KOPT-K1 (cell line): ENCODE results near the gene EFS.
A peak's percentile ranks its signal among the peaks of the same experiment; 100 is the strongest.

Source experiments
- H3K27ac ChIP-seq: fragments of 200-600 bp; sonication (generic); 2 replicates; pipeline ENCODE4 v1.5.1; 2016; ENCODE audit warnings: antibody characterized with exemption, mild to moderate bottlenecking, low read depth, low read length; ENCODE audit not compliant: poor library complexity, severe bottlenecking
- H3K36me3 ChIP-seq: fragments of 200-600 bp; sonication (generic); 2 replicates; pipeline ENCODE4 v1.5.1; 2017; ENCODE audit warnings: antibody characterized with exemption, mild to moderate bottlenecking, low read length, moderate library complexity; ENCODE audit not compliant: insufficient read depth
- H3K9me3 ChIP-seq: fragments of 200-600 bp; sonication (generic); 2 replicates; pipeline ENCODE4 v1.5.1; 2017; ENCODE audit warnings: antibody characterized with exemption, low read length, mild to moderate bottlenecking; ENCODE audit not compliant: insufficient read depth, poor library complexity, severe bottlenecking

Gene EFS

DNA sequence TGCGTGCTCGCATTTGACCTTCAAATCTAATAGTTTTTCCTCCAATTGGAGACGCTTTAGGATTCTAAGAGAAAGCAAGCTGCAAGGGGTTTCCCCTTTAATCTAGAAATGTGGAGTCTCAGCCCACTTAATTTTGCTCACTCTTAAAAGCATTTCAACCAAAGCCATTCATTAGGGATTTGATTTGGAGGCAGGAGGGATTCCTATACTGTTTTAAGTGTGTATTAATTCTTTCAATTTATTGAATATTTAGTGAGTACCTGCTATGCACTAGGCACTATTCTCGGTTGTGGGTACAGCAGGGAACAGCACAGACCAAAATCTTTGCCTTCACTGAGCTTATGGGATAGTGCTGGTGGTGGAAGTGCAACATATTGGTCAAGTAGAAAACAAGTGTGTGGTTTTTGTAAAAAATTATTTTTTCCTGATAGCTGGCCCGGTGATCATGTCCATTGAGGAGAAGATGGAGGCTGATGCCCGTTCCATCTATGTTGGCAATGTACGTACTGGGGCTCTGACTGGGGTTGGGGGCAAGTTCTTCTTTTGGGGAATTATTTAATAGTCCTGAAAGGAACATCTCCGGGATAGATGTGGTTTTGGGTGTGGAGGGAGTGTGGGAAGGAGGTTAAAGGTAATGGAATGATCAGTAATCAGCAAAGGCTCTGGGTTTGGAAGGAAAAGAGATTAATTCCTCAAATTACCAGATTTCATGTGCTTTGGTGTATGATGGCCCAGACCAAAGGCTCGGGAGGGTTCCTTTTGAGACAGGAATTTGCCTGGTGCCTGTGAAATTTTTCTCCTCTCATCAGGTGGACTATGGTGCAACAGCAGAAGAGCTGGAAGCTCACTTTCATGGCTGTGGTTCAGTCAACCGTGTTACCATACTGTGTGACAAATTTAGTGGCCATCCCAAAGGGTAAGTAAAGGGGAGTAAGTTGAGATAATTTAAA is 42.1 kb downstream of the EFS start:
- Histone ChIP-seq H3K36me3 (peaks cover 46% of the 10 kb centered on the region), H3K9me3 (no peaks in the 10 kb centered on the region), H3K27ac (peak overlapping the region; percentile 74)

DNA sequence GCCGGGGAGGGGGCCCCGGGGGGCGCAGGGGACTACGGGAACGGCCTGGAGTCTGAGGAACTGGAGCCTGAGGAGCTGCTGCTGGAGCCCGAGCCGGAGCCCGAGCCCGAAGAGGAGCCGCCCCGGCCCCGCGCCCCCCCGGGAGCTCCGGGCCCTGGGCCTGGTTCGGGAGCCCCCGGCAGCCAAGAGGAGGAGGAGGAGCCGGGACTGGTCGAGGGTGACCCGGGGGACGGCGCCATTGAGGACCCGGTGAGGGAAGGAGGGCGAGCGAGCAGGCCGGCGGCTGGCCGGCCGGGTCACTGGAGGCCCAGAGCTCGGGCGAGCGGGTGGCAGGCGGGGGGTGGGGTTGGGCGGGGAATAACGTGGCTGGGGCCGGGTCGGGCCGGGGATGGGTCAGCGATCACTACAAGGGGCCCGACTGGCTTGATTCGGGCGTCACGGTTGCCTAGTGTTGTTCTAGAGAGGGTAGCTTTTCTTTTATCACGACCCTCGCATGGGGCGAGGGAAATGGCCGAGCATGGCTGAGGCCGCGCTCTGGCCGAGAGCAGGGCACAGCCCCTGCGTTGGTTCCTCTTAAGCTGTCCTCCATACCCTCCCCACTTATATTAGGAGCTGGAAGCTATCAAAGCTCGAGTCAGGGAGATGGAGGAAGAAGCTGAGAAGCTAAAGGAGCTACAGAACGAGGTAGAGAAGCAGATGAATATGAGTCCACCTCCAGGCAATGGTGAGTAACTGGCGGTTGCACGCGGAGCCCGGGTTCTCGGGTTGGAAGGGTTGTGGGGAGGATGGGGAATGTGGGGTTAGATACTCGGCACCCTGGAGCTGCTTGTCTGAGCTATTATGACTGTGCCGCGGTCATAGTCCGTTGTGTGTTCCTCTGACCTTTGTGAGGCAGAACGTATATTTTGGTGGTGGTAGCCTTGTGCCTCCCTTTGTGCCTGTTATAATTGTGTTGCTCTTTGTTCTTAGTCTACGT is 43.1 kb downstream of the EFS start:
- Histone ChIP-seq H3K36me3 (peaks cover 43% of the 10 kb centered on the region), H3K27ac (peak overlapping the region; percentile 74), H3K9me3 (no peaks in the 10 kb centered on the region)

DNA sequence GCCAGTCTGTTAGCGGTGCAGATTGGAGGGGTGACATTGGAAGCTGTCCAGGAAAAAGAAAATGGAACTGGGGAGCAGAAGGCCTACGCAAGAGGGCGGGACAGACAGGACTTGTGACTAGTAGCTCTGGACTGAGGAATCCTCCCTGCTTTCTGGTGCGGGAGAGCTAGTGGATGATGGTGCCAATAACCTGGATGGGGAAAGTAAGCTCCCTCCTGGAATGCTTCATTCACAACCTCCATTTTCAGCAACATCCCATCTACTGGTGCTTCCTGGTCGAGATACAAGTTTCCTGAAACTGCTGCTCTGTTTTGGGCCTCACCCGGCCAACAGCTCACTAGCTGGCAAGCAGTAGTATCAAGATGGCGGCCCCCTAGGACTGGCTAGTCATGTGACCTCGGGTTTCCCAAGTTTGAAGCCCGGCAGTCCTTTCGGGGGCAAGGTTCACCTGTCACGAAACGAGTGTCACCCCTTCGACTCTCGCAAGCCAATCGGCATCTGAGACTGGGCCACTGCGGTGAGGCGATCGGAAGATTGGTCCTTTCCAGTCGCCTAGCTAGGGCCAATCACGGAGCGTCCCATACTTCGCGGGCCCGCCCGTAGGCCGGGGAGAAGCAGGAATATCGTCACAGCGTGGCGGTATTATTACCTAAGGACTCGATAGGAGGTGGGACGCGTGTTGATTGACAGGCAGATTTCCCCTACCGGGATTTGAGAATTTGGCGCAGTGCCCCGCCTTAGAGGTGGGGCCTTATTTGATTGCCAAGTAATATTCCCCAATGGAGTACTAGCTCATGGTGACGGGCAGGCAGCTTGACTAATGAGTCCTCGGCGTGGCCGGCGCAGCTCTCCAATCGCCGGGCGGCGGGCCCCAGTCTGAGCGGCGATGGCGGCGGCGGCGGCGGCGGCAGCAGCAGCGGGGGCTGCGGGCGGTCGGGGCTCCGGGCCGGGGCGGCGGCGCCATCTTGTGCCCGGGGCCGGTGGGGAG is 44.1 kb downstream of the EFS start, which contains the start of gene PABPN1:
Gene PABPN1, plus strand, starts transcription at position 874 of the 988 bp plus-strand sequence. Its CDS starts 13 bp downstream, at position 887.
- Histone ChIP-seq H3K9me3 (no peaks in the 10 kb centered on the region), H3K36me3 (peaks cover 33% of the 10 kb centered on the region), H3K27ac (peak within 1 kb of the TSS; percentile 75)

DNA sequence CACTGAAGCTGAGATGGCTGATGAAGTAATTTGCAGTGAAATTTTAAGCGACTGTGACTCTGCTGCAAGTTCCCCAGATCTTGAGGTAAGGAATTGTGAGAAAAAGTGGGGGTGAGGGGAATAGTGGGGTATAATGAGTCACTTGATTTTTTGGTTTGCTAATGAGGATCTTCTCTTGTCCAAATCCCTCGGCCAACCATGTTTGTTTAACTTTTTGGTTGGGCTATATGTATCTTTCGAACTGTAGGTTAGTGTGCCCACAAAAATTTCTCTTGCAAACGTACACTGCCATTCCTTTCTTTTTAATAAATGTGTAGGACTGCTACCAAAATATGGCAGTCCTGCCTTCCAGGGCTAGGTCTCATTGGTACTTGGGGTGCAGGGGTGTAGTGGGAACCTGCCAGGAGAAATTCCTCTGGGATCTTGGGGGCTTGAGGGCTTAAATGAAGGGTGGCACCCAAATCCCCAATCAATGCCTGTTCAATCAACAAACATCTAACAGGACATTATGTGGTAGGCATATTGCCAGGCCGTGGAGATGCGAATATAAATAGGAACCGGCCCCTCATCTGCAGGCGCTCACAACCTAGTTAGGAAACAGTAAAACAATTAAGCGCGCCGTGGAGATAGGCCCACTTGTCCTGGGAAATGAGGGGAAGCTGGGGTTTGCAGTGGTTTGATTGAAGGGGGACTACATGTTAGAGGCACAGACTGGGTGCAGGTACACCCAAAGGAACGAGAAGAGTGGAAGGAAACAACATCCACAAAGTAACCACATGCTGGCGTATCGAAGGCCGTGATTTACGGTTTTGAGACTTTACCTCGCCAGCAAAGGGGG is 45.0 kb downstream of the EFS start:
- Histone ChIP-seq H3K36me3 (peaks cover 24% of the 10 kb centered on the region), H3K27ac (peak overlapping the region; percentile 75), H3K9me3 (no peaks in the 10 kb centered on the region)

DNA sequence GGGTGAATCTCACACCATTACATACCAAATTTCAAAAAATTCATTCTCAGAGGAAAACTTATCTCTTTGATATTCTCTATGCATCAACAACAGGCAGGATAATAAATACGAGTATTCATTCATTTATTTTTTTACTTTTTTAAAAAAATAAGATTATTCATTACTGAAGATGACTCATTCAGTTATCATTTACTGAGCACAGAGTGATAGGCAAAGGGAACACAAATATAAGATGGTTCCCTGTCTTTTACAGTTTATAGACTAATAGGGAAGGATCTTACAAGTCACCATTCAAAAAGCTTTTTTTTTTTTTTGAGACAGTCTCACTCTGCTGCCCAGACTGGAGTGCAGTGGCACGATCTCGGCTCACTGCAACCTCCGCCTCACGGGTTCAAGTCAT is 48.7 kb downstream of the EFS start:
- Histone ChIP-seq H3K36me3 (no peaks in the 10 kb centered on the region), H3K27ac (no peak overlapping the region), H3K9me3 (no peaks in the 10 kb centered on the region)

DNA sequence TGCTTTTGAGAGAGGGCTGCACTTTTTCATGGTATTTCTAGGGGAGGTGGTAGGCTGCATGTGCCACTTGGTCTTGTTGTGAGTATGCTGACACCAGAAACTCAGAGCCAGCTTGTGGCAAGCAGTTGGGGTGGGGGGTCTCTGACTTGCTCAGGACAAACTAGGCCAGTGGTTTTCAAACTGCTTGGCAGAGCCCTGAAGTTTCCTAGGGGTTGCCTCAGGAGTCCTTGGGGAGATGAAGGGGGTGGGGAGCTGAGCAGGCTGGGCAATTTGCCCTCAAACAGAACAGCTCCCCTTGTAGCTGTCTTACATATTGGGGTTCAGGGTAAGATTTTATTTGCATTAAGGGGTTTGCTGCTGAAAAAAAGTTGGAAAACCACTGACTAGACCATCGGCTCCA is 54.4 kb downstream of the EFS start:
- no peaks in the 10 kb centered on the region for H3K9me3 ChIP-seq
- no peaks in the 10 kb centered on the region for H3K36me3 ChIP-seq
- no peak overlapping the region for H3K27ac ChIP-seq

DNA sequence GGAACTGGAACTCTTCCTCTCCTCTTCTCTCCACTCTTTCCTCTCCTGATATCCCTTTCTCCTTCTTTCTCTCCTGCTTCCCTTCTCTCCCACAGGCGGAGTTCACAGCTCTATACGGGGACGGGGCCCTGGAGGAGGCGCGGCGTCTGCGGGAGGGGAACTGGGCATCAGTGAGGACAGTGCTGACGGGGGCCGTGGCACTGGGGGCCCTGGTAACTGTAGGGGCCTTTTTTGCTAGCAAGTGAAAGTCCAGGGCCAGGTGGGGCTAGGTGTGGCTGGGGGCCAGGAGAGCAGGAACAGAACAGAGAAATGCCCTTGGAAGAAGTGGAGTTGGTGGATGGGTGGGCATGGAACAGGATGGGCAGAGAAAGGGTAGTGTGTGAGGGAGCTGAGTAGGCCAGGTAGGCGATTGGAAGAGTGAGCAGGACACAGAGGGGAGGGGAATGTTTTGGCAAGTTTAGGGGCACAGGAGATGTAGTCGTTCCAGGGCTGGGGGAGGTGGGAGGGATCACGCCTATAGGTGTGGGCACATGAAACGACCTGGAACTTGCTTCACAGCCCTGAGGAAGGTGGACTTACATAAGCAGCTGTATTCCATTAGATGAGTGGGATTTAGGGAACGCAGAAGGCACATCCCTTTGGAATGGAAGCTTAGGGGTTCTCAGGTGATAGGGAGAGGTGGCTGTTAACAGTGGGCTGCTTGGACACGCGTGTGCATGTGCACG is 56.1 kb downstream of the EFS start:
- no peaks in the 10 kb centered on the region for H3K36me3 ChIP-seq
- no peak overlapping the region for H3K27ac ChIP-seq
- H3K9me3 ChIP-seq: no peaks in the 10 kb centered on the region

DNA sequence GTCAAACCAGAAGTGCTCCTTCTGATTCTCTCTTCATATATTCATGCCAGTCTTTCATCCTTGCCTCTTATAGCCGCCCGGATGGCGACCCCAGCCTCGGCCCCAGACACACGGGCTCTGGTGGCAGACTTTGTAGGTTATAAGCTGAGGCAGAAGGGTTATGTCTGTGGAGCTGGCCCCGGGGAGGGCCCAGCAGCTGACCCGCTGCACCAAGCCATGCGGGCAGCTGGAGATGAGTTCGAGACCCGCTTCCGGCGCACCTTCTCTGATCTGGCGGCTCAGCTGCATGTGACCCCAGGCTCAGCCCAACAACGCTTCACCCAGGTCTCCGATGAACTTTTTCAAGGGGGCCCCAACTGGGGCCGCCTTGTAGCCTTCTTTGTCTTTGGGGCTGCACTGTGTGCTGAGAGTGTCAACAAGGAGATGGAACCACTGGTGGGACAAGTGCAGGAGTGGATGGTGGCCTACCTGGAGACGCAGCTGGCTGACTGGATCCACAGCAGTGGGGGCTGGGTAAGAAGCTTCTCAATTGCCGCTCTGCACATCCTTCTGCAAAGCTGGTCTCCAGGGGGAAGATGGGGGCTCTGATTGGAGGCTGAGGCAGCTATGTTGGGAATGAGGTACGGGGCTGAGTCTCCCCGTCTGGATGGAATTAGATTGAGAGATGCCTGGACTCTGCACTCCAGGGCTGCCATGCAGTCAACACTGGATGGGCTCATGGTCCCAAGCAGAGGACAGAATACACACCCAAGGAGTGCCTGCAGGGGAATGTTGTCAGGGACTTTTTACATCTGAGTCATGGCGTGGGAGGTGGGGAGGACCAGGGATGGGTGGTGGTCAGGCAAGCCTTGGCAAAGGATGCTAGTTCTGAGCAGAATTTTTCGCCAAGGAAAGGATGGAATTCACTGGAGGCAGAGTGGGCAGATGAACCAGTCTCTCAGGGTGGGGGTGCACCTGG is 57.0 kb downstream of the EFS start:
- no peaks in the 10 kb centered on the region for H3K36me3 ChIP-seq
- no peaks in the 10 kb centered on the region for H3K9me3 ChIP-seq
- H3K27ac ChIP-seq: no peak overlapping the region

DNA sequence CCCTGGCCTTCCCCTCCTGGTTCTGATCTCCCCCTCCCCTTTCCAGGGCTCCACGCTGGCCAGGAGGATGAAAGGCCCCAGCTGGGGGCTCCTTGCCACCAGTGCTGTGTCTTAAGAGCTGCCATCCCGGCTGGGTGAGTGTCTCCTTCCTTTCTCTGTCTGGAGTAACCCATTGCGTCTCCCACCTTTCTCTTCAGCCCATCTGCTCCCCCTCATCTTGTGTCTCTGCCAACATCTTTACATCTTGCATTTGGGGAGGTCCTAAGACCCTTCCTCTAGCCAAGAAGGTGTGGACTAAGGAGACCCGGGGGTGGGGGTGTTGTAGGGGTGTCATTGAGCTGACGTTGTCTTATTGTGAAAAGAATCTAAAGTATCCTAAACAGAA is 57.8 kb downstream of the EFS start:
- no peaks in the 10 kb centered on the region for H3K9me3 ChIP-seq
- no peaks in the 10 kb centered on the region for H3K36me3 ChIP-seq
- H3K27ac ChIP-seq: no peak overlapping the region

DNA sequence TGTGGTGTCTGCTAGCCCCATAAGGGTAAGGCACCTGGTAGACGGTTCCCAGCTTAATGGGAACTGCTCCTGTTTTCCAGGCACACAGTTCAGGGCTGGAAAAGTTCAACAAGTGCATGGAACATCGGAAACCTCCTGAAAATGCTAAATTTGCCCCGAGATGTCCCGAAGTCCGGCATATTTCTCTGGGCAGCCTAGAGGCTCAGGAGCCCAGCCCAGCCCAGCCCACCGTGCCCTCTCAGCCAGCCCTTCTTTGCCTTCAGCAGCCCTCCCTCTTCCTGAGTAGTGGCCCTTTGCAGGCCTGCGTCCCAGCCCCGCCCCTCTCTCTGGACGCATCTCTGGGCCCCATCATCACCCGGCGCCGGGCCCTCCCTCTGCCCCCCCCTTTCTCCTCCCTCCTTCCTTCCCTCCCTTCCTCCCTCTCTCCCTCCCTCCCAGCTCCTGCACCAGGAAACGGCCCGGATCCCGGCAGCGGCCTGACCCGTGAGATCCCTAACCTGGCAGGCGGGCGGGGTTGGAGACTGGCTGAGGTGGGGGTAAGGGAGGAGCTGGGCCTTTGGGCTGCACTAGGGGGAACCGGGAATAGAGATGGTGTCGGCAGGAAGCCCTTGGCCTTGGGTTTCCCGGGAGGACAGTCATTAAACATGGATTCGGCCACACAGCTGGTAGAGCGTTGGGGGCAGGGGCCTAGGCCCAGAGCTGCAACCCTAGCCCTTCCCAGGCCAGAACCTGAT is 58.4 kb downstream of the EFS start, which contains the start of gene BCL2L2:
Gene BCL2L2, plus strand, starts transcription at position 422 of the 734 bp plus-strand sequence. CDS start 935 bp downstream, outside the sequence.
- no peak within 1 kb of the TSS for H3K27ac ChIP-seq

More for the DNA sequence above, 58.4 kb downstream of the EFS start, which contains the start of gene BCL2L2:
- H3K9me3 ChIP-seq: no peaks in the 10 kb centered on the region
- no peaks in the 10 kb centered on the region for H3K36me3 ChIP-seq
